GM12873 (cell line): Measurements from ENCODE around the gene KIF13A.

ENCODE experiments used
- TF ChIP-seq, protein P1 (sequence below): IDR thresholded peaks from 2 replicates; pipeline ENCODE4 v1.5.1; 2012; ENCODE audit warnings: low read depth, mild to moderate bottlenecking, moderate library complexity, low read length, control low read depth; ENCODE audit not compliant: insufficient read depth; ENCODE audit errors: missing control alignments

KIF13A gene

DNA sequence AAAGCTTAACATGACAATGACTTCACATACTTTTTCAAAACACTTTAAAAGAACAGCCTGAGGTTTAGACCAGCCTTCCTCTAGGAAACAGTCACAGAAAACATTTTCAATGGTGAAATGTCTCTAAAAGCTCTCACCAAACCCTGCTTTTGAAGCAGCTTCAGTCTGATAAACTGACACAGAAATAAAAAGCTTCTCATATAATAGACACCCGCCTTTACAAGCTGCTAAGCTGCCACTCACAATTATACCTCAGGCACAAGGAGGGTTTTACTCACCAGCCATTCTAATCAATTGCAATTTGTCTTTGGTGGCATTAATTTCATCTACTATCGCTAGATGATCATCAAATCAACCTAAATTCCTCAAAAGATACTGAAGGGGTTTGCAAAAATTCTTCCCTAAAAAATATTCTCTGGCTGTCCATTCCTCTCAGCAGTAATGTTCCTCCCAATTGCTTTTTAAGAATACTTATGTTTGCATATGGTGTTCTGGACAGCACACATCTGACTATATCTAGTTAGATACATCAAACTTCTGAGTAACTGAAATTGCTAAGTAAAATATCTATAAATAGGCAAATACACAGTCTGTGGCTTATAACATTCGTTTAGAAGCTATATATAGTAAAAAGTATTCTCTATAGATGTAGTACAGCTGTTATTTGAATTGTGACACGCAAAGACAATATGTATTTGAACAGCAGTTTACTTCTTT is 29.4 kb downstream of the KIF13A start:
- TF ChIP-seq, protein P1, sequence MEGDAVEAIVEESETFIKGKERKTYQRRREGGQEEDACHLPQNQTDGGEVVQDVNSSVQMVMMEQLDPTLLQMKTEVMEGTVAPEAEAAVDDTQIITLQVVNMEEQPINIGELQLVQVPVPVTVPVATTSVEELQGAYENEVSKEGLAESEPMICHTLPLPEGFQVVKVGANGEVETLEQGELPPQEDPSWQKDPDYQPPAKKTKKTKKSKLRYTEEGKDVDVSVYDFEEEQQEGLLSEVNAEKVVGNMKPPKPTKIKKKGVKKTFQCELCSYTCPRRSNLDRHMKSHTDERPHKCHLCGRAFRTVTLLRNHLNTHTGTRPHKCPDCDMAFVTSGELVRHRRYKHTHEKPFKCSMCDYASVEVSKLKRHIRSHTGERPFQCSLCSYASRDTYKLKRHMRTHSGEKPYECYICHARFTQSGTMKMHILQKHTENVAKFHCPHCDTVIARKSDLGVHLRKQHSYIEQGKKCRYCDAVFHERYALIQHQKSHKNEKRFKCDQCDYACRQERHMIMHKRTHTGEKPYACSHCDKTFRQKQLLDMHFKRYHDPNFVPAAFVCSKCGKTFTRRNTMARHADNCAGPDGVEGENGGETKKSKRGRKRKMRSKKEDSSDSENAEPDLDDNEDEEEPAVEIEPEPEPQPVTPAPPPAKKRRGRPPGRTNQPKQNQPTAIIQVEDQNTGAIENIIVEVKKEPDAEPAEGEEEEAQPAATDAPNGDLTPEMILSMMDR: no peak

DNA sequence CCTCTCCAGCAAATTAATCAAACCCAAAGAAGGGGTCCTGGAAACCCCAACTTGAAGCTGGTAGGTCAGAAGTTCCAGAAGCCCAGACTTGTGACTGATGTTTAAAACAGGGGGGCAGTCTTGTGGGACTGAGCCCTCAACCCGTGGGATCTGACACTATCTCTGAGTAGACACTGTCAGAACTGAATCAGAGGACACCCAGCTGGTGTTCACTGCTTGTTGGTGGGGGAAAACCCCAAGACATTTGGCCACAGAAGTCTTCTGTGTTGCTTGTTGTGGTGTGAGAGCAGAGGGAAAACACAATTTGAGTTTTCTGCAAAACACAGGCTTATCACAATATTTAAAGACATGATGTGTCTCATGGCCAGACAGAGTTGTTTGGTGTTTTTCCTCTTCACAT is 29.9 kb downstream of the KIF13A start:
- TF ChIP-seq, protein P1: no peak

DNA sequence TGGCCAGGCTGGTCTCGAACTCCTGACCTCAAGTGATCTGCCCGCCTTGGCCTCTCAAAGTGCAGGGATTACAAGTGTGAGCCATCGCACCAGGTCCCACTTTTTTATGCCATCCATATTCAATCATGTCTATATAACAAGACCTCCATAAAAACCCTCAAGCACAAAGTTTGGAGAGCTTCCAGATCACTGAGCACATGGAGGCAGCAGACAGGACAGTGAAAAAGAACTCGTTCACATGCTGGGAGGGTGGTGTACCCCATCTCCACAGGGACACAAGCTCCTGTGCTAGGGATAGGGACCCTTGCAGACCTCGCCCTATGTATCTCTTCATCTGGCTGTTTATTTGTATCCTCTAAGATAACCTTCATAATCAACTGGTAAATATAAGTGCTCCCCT is 30.3 kb downstream of the KIF13A start:
- TF ChIP-seq, protein P1: no peak

DNA sequence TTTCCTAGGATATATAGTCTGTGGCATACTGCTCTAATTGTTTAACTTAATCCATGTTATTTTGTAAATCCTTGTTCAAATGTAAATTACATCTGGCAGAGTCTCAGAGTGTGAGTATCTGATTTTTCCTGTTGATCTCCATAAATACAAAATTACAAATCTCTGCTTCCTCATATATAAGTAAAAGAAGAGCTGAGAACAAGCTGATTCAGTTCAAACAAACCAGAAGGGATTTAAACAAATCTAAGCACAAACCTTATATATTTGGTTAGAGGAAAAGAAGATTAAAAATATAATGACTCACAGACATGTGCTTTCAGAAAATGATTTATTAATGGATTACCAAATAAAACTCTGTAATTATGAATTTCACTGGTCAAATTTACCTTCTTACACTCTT is 37.3 kb downstream of the KIF13A start:
- TF ChIP-seq, protein P1: no peak

DNA sequence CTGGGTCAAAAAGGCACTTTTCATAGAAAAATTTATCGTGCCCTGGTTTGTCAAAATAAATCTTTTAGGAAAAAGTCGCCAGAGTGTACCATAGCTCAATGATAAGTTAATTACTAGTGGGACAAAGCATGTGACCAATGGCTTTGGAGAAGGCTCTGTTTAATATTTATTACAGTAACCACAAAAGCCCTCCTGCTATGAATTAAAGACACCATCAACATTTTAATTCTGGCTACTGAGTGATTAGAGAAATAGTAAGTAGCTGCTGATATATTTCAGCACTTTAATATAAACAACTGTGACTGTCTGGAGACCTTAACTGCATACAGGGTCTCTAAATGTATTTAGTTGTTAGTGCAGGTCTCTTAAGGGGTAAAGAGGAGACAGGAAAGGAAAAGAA is 38.3 kb downstream of the KIF13A start:
- TF ChIP-seq, protein P1: no peak

DNA sequence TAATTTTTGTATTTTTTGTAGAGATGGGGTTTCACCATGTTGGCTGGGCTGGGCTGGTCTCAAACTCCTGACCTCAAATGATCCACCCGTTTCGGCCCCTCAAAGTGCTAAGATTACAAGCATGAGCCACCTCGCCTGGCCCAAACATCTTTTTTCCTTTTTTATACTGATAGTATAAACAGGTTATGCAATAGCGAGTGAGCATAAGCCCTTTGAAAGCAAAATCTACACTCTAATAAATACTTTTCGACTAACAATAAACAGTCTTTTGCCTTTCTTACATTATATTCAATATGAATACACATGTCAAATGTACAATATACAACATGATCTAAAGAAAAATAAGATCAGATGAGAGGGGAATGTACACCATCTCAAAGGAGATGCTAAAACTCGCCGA is 38.7 kb downstream of the KIF13A start:
- TF ChIP-seq, protein P1: no peak

DNA sequence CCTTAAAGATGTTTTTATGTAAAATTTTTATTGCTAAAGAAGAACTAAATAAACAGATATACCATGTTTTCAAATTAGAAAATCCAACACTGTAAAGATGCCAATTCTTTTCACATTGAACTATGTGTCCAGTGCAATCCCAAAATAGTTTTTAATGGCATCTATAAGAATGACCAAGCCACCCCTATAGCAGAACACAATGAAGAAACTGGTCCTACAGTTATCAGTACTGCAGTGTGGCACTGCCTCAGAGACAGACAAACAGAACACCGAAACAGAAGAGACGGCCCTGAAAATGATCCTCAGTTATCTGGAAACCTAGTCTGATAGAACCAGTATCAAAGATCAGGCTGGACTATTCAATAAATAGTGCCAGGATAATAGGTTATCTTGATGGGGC is 41.9 kb downstream of the KIF13A start:
- TF ChIP-seq, protein P1: no peak
